Stimulated activated CD4-positive, alpha-beta T cell treated with anti-CD3 and anti-CD28 coated beads, Interleukin-15, amount 100 ng/mL, for 24 hours (primary cell): Measurements from ENCODE around the gene HRH3.

ENCODE experiments used
- DNase-seq: peaks from one replicate; pipeline ENCODE4 v3.0.0-alpha.2; 2020

HRH3 gene

DNA sequence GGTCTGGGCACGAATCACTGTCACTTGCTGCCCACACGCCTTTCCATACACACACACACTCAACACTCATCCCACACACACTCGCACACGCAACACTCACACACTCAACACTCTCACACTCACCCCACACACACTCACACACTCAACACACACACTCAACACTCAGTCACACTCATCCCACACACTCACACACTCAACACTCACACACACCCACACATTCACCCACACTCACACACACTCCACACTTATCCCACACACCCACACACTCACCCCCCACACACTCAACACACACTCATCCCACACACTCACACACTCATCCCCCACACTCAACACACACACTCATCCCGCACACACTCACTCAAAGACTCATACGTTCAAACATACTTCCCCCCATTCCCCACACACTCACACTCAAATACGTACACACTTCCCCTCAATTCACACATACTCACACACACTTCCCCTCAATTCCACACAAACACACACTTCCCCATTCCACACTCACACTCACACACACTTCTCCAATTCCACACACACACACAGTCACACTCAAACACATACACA is 9.0 kb upstream of the HRH3 start:
- no peak for DNase-seq

DNA sequence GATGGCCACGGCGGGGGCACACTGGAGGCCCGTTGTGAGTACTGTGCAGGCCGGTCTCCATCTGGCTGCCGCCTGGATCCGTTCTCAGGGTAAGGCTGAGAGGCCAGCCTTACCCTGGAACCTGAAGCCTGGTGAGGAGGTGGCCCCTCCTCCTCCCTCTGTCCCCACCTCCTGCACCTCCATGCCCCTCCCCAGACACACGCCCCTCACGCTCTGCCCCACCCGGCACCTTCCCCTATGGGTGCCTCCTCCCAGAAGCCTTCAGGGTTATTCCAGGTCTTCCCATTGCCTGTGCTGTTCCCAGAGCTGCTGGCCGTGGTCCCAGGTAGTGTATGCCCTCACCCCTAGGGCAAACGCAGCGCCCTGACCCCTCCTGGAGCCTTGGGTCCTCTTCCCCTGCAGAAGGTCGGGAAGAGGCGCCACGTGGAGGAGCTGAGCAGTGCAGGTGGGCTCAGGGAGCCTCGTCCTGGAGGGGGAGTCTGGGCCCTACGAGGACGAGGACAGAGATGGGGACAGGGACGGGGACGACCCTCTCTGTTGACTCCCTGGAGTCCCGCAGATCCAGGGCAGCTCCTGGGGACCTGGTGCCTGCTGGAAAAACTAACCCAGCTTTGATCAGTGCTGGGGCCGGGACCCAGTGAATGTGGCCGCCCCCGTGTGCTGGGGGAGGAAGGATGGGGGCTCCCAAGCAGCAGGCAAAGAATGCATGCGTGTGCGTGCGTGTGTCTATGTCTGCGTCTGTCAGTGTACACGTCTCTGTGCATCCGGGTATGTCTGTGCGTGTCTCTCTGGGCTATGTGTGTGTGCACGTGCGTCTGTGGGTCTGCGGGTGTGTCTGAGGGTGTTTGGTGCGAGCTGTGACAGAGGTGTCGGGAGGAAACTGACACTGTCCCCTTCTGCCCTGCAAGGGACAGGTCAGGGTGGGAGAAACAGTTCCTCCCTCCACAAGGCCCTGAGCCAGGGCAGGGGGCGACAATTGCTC is 8.2 kb upstream of the HRH3 start:
- no peak for DNase-seq

DNA sequence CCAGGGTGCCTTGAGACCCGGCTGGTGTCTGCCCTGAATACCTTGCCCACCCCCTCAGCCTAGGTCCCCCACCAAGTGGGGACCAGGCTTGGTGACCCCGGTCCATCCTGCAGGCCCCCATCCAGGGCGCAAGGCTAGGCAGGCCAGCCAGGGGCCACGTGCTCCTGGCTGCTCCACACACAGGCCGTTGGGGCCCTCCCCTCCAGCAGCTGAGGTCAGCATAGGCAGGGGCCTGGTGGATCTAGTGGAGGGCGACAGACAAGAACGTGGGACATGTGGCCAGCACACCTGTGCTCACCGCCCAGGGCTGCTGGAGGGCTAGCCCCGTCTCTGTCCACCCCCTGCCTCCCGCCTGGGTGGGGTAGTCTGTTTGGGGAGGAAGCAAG is 7.5 kb upstream of the HRH3 start:
- DNase-seq: no peak

DNA sequence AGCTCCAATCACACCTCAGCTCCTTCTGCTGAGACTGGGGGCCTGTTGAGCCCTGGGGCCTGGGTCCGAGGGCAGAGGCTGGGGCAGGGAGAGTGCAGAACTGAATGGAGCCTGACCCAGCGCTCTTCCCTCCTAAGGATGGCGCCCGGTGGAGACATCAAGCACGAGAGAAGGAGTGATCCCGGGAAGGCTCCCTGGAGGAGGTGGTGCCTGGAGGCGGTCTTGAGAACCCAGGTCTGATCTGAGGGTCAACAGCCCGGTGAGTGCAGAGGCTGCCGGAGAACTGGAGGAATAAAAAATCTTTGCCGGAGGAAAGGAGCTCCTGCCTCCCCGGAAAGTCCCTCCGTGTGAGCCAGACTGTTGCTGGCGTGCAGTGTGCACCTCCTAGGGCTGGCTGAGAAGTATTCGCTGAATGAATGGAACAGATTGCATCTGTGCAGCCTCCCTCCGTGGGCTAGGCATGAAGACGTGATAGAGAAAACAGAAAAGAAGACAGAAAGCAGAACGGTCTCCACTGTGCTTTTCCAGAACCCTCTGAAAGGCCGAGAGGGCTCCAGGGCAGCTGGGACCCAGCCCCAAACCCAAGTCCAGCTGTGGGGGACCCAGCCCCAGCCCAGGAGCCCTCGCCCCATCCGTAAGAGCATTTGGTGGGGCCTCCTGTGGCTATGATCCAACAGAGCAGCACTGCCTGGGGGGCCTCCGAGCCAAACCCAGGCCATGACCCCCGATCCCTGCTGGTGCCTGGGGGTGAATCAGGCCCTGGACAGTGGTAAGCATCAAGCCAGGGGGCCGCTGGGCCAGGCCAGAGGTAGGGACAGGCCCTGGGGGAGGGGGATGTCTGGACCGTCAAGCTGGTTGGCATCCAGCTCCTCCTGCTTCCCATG is 6.9 kb upstream of the HRH3 start:
- no peak for DNase-seq

DNA sequence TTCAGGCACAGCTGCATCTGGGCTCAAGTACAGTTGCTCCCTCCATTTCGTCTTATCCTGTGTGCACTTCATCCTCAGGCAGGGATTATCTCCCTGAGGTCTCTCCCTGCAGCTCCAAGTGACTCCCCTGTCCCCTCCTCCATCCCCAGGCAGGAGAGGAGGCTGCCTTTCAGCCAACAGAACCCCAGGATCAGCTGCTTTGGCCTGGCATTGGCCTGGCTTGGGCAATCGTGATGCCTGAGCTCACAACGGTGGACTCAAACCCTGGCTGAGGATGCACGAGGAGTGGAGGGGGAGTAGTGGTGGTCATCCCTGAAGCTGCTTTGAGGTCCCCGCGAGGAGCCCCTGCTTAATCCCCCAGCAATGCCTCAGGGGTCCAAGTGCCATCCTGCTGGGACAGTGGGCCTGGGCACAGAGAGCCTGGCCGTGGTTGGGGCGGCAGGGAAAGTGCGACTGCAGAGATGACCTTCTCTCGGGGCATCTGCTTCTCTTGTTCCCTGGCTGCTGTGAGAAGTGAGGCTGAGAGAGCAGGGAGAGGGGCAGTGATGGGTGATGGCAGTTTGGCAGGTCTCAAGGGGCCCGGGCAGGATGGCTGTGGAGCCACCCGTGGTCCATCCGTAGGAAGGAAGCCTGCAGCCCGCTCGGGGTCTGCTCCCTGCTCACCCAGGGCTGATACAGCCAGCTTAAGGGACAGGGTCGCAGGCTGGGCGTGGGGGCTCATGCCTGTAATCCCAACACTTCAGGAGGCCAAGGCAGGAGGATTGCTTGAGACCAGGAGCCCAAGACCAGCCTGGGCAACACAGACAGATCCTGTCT is 6.0 kb upstream of the HRH3 start:
- no peak for DNase-seq

DNA sequence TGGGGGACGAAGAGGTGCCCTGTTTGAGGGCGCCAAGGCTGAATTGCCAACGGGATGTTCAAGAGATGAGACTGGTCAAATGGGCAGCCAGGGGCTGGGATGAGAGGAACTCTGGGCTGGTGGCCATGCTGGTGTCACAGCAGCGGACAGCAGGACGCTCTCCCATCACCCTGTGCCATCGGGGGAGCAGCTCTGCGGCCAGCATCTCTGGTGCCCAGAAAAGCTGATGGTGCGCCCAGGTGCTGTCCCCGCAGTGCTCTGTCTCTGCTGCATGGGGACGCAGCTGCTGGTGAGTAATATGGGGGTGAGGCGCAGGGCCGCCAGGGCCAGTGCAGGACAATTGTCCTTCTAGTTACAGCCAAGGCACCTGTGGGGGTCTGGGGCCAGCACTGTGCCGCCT is 4.9 kb upstream of the HRH3 start:
- no peak for DNase-seq

DNA sequence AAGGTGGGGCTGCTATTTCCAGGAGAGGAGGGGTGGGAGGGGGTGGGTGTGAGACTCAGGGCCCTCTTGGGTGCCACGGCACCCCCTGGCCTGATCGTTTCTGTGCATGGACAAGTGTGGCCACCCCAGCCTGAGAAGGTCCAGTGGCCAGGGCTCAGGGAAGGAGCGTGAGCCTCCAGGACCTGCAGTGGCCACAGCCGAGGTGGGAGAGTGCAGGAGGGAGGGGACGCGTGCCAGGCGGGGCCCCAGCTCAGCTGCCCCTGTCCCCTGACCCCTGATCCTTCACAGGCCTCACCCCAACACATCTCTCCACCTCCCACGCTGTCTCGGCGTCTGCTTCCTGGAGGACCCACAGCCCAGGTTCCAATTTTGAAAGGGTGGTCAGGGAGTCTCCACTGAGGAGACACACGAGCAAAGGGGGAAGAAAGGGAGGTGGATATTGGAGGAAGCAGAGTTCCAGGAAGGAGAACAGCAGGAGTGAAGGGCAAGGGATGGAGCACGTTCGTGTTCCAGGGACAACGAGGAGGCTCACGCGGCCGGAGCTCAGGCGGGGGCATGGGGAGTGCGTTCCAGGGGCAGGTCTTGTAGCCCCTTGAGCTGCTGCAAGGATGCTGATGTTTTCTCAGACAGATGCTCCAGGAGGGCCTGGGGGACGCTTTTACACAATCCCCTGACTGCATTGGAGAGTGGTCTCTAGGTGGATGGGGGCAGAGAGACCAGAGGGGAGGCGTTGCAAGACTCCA is 4.2 kb upstream of the HRH3 start:
- DNase-seq: no peak

DNA sequence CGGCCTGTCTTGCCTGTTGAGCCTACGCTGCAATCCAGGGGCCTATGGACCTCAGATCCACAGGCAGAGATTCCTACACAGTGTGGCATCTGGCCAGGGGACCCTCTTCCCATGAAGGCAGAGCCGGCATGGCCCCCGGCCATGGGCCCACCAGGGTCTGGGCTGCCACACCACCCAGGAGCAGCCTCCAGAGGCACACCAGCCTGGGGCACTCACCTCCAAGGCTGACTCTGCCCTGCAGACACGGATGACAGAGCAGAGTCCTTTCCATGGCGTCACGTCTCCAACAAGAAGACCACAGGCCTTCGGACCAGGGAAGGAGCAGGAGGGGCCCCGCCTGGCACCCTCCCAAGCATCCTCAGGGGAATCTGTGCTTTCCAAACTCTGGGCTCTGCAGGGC is 3.5 kb upstream of the HRH3 start:
- DNase-seq: no peak

DNA sequence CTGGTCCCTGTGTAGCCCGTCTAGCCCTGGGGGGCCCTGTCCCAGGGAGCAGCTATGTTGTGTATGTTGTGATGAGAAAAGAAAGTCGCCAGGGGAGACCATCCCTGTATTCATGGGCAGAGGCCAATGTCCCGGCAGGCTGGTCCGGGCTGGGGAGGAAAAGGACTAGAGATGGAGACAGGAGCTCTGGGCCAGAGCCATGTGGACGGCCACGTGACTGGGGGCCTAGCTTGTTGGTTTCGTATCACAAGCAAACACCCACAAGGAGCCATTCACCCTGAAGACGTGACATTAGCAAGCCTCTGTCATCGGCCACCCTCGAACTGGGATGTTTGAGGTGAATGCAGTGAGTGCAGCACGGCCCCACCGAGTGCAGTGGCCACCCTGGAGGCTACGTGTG is 2.9 kb upstream of the HRH3 start:
- no peak for DNase-seq

DNA sequence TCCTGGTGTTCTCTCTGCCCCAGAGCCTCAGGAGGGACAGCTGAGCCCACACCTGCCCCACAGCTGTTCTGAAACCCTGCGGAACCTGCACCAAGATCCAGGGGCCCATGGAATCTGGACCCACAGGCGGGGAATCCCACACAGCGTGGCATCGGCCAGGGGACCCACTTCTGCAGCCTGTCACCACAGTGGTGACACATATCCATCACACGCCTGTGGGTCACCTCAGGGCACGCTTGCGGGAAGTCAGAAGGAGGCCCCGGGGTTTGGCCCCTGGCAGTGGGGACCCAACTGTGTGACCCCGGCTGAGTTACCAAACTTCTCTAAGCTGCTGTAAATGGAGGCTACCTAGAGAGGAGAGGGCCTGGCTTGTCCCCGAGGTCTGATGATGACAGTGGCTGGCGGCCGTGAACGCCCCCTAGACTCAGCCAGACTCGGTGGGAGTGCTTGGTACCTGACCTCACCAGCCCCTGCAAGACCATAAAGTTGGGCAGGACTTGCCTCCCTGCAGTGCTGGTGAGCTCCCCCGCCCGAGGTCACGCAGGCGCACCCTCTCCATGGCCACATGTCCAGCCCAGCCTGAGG is 2.3 kb upstream of the HRH3 start:
- DNase-seq: no peak

DNA sequence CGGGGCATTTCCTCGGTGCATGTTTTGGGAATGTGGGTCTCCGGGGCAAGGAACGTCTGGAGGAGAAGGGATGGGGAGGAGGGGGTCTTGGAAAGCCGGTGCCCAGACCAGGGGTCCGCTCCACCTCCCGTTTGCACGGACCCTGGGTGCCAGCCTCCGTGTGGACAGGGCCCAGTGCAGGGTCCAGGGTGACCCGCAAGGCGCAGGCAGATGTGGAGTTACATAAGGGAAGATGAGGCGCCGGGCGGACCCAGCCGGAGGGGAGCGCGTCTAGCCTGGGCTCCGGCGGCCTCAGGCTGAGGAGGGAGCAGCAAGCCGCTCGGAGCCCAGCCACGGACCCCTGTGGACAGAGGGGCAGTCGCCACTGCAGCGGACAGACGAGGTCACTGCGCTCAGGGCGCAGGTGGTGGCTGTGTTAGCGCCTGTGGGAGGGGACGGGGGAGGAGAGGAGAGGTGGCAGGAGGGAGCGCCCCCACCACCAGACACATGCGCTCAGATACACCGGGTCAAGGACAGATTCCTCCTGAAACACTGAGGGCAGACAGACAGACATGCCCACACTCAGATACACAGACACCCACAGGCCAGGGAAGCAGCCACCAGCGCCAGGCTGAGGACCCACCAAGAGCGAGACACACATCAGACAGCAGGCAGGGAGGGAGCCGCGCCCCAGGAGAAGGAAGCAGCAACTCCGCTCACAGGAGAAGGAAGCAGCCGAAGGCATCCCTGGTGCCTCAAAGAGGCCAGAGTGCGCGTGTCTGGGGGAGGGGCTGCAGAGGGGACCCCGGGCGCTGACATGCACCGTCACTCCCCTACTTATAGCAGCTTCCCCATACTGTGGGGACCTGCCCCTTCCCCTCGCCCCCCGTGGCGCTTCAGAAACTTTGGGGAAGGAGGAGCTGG is 839 bp upstream of the HRH3 start:
- no peak for DNase-seq

DNA sequence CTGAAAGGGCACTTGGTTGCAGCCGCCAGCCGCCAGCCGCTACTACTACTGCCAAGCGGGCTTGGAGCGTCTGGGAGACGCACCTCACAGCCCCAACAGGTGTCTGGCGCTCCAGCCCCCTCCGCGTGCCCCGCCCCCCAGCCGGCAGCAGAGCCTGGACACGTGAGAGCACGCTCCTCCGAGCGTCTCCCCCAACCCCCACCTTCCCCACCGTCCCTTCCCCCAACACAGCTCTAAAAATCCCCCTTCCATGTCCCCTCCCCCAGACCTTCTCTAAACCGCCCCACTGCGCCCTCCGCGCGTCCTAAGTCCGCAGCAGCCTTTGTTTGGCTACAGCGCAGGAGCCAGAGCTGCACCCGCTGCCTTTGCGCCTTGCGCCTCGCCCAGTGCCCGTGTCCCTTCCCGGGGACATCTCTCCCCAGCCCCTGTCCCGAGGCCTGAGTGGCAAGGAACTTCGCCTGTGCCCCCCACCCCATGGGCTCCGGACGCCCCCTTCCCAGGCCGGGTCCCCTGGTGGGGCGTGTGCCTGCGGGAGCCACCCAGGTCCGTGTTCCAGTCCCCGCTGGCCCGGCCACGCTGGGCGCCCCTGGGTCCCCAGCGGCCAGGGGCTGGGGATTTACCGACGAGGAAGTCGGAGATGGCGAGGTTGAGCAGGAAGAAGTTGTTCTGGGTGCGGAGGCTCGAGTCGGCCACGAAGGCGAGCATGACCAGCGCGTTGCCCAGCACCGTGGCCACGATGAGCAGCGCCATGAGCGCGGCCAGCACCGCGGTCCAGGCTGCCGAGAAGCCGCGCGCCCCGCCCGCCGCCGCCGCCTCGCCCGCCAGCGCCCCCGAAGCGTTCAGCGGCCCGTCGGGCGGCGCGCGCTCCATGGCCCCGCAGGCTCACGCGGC is 732 bp downstream of the HRH3 start:
- no peak for DNase-seq

DNA sequence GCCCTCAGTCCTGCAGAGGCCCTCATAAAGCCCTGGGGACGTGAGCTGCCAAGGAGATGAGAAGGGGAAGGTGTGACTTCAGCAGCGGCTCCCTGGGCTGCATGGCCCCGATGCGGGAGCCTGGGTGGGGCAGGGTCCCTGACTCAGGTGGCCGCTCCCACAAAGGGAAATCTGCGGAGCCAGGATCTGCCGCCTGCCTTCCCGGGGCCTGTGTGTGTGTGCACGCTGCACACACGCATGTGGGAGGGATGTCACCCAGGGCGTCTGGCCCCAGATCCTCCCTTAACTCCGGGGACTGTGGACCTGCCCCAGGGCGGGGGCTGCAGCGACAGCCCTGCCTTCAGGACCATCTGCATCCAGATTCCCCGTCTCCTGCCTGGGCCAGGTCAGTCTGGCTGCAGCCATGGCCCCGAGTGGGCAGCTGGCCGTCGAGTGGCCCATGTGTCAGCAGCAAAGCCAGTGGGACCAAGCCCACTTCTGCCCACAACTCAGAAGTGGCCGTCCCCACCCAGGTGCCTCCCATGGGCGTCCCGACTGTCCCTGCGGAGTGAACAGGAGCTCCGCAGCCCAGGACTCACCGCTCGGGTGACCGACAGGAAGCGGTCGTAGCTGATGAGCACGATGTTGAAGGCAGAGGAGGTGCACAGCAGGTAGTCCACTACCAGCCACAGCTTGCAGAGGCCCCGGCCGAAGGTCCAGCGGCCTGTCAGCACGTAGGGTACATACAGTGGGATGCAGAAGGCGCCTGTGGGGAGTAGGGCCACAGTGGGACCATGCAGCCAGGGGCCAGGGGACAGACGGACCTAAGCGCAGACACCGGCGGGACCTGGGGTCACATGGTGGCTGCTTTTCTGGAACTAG is 1.9 kb downstream of the HRH3 start:
- DNase-seq: no peak

DNA sequence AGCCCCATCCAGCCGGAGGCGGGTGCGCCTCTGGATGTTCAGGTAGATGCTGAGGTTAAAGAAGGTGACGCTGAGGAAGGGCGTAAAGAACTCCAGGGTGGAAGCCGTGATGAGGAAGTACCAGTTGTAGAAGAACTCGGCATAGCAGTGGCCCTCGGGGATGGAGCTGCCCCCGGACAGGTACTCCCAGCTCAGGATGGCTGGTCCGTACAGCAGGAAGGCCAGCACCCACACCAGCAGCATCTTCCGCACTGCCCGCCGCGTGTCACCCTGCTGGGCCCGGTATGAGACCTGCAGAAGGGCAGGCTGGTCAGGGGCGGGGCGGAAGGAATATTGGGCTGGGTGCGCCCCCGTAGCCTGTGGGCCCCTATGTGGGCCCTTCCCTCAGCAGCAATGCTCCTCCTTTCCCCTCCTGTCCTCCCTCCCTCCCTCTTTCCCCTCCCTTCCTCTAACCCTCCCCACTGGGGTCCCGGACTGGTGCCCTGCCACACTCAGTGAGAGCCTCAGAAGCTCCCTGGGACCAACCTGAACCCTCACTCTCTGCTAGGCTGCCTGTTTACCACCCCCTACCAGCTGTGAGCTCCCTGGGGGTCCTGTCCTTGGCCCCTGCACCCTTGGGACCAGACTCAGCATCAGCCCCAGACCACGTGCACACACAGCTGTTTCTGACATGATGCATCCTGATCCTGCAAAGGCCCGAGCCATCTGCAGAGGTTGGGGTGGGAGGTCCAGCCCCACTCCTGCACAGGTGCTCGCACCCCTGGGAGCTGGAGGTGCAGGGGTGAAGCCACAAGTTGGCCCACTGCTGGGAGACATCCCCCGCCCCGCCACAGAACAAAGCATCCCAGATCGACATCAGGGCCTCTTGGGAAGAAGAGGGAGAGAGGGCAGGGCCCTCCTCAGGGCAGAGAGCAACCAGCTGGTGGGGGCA is 3.2 kb downstream of the HRH3 start:
- no peak for DNase-seq

DNA sequence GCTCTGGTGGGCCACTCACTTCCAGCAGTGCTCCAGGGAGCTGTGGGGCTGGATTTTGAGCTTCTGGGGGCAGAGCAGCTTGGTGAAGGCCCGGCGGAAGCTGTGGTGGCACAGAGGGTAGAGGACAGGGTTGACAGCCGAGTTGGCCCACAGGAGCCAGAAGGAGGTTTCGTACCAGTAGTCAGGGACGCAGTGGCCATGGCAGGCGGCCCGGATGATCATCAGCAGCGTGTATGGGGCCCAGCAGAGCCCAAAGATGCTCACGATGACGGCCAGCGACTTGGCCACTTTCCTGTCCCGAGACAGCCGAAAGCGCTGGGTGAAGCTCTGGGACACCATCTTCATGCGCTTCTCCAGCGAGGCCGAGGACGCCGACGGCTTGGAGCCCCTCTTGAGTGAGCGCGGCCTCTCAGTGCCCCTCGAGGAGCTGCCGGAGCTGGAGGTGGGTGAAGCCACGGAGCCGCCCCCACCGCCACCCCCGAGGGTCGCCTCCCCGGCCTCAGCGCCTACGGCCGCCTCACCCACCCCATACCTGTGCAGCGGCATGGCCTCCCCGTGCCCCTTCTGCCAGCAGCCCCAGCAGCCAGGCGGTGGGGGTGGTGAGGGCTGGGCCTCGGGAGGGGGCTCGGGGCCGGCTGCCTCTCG is 4.0 kb downstream of the HRH3 start:
- no peak for DNase-seq
